ENCODE results near the gene PLA2G4D.
A peak's percentile ranks its signal among the peaks of the same experiment; 100 is the strongest.

GRCh38 chr15:42100021-42100800 is 5.8 kb upstream of the PLA2G4D start:
- TF ChIP-seq POLR2AphosphoS5 (IDR thresholded peaks at IDR 0.05) (peak in 2 of 3 donors; percentile 15 to 41), CTCF (IDR thresholded peaks at IDR 0.05) (no peak), POLR2A (IDR thresholded peaks at IDR 0.05) (no peak)
